H1 (cell line): ENCODE results near the gene MB. TPM values are rescaled to one million over a fixed set of nuclear protein-coding genes. Genes with fewer than 3 reads are reported as not detected.

Experiments
- ASH2L ChIP-seq: fragments of 200-600, 300-600 bp; sonication (generic); IDR thresholded peaks from one replicate; pipeline ENCODE4 v1.7.1; 2017; ENCODE audit warnings: low read length
- CTBP2 ChIP-seq: IDR thresholded peaks from 2 replicates; pipeline ENCODE4 v1.7.0; 2011; ENCODE audit warnings: borderline replicate concordance, mild to moderate bottlenecking, moderate library complexity, mixed read lengths, low read length; ENCODE audit not compliant: insufficient read depth, insufficient read length
- EGR1 ChIP-seq: IDR thresholded peaks from 2 replicates; pipeline ENCODE4 v1.6.1; 2011; ENCODE audit warnings: low read depth, low read length, borderline replicate concordance
- KDM5A ChIP-seq: fragments of 200-600 bp; IDR thresholded peaks from 2 replicates; pipeline ENCODE4 v1.7.1; 2012; ENCODE audit warnings: mild to moderate bottlenecking, low read length, inconsistent platforms, mixed read lengths
- SRF ChIP-seq: IDR thresholded peaks from 2 replicates; pipeline ENCODE4 v1.6.1; 2011; ENCODE audit warnings: mild to moderate bottlenecking, low read depth, low read length, moderate library complexity
- polyA plus RNA-seq, 7 experiments: library from polyadenylated mRNA; depleted of rRNA in 3 of 7; stranded (reverse) in 5 of 7; unstranded in 2 of 7; fragments of >200 nt in 5 of 7; fragments of 200-250 nt in 2 of 7; gene quantifications; 1 replicate in 5 of 7; 2 replicates in 1 of 7; 4 replicates in 1 of 7; pipeline versions ENCODE4 v1.2.1 to v1.2.3, GENCODE V29; 2011 to 2013; ENCODE audit warnings: missing spikeins in 2 of 7, mixed read lengths in 2 of 7
- total RNA-seq: library from RNA; stranded (reverse); fragmentation: NEBNext Ultra II Directional; extraction: Animal tissue kit (Norgen Biotek cat#: 25700); gene quantifications from 2 replicates; pipeline ENCODE4 v1.2.1, GENCODE V29; 2021

MB gene
- total and polyA plus RNA-seq, 2 of the 8 experiments (the other 6 are each of a cell fraction or from before 2014, with no cell fraction given) = 1.5 TPM; not detected in 1

DNA sequence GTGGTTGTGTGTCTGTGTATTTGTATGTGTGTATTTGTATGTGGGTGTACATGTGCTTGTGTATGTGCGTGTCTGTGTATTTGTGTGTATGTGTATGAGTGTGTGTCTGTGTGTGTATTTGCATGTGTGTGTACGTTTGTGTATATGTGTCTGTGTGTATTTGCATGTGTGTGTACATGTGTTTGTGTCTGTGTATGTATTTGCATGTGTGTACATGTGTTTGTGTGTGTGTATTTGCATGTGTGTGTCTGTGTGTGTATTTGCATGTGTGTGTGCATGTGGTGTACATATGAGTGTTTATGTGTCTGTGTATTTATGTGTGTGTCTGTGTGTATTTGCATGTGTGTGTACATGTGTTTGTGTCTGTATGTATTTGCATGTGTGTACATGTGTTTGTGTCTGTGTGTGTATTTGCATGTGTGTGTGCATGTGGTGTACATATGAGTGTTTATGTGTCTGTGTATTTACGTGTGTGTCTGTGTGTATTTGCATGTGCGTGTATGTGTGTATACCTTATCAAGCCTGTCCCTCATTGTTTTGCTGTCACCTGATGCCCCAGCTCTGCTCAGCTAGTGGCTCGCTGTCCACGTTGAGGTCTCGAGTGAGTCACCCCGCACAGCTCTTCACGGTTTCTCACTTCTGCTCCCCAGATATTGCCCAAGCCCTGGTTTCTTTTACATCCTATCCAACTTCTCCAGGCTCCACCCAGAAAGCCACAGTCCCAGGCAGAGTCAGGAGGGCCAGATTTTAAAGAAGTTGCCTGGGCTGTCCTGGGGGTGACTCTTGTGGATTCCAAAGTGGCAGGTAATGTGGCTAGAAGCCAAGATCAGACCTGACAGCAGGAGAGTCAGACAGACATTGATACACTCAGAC, 15.2 kb downstream of the MB start (continued):
- TF ChIP-seq CTBP2 (no peak), ASH2L (no peak), SRF (no peak), EGR1 (no peak), KDM5A (no peak)
